Heart left ventricle (tissue), 13 donors: Measurements from ENCODE around the gene ASRGL1.

Source experiments
- POLR2A ChIP-seq, 2 donors: fragments of 450-650 bp; IDR thresholded peaks; one replicate each; pipeline ENCODE4 v1.6.1; 2017; ENCODE audit warnings: antibody characterized with exemption in 2 of 2, mild to moderate bottlenecking in 2 of 2, moderate library complexity in 2 of 2
- TF ChIP-seq, protein P1 (sequence below), 12 donors: fragments of 200-600 bp; sonication (generic) in 4 of 12; IDR thresholded peaks; one replicate each; pipeline versions ENCODE4 v1.5.0 to v1.8.0; 2018 to 2022; ENCODE audit warnings: antibody characterized with exemption in 12 of 12, mild to moderate bottlenecking in 5 of 12
- donor health status: ischemic (EF 13 %, LVEDD 7.1; RV severe dilation, severe dysfunction).
- donor health status: DM: no; HTN: yes; CAD: no.
- donor health status: DM: no; HTN: no; CAD: no.
- donor health status: ischemic (EF 25% LVEDD 6.9; RV normal size, moderate dysfunction).
- donor health status: ischemic (EF 25% LVEDD 5.7; RV mildly dilated, moderate dysfunction).
- donor health status: ischemic (EF 35%, LVEDD 5.7; RV mildly dilated, moderate dysfunction).
- donor health status: nonischemic (EF 11% LVEDD 7.7; RV severe dilation, severe dysfunction).
- donor health status: DM: yes; HTN: yes; CAD: no.
- donor health status: PGD.
- donor health status: ischemic (EF 29% LVEDD 5.4; RV normal size, mild dysfunction).
- donor health status: nonischemic (EF 23%, LVEDD 6.1; RV moderate dilation, normal function).

- TF ChIP-seq POLR2A (IDR thresholded peaks at IDR 0.05), result no peak
- TF ChIP-seq, protein P1, sequence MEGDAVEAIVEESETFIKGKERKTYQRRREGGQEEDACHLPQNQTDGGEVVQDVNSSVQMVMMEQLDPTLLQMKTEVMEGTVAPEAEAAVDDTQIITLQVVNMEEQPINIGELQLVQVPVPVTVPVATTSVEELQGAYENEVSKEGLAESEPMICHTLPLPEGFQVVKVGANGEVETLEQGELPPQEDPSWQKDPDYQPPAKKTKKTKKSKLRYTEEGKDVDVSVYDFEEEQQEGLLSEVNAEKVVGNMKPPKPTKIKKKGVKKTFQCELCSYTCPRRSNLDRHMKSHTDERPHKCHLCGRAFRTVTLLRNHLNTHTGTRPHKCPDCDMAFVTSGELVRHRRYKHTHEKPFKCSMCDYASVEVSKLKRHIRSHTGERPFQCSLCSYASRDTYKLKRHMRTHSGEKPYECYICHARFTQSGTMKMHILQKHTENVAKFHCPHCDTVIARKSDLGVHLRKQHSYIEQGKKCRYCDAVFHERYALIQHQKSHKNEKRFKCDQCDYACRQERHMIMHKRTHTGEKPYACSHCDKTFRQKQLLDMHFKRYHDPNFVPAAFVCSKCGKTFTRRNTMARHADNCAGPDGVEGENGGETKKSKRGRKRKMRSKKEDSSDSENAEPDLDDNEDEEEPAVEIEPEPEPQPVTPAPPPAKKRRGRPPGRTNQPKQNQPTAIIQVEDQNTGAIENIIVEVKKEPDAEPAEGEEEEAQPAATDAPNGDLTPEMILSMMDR (IDR thresholded peaks at IDR 0.05), result no peak
These were observed 8.6 kb downstream of the ASRGL1 start for GRCh38 chr11:62345861-62346260.
